Neural progenitor cell (in vitro differentiated cells): ENCODE data around the gene CELA3A.

Experiments used
- CTCF ChIP-seq: fragments of 200-600 bp; sonication (generic); IDR thresholded peaks from 2 replicates; pipeline ENCODE4 v1.5.1; 2017; ENCODE audit warnings: antibody characterized with exemption, mild to moderate bottlenecking
- EZH2phosphoT487 ChIP-seq: fragments of 200-600 bp; sonication (generic); IDR thresholded peaks from 2 replicates; pipeline ENCODE4 v1.6.1; 2017; ENCODE audit warnings: antibody characterized with exemption

GRCh38 chr1:21966247-21967000, 35.0 kb upstream of the CELA3A start:
- TF ChIP-seq CTCF (no peak), EZH2phosphoT487 (no peak)
